Astrocyte (in vitro differentiated cells and primary cell): ENCODE data around the gene NOL4L. TPM values are rescaled to one million over a fixed set of nuclear protein-coding genes. Genes with fewer than 3 reads are reported as not detected.
"Not testable (repeated sequence)": the region's sequence is repeated elsewhere in the genome, so short reads cannot be mapped to it uniquely, and the experiment has no call there.

ENCODE experiments used
- DNase-seq: peaks from one replicate; pipeline ENCODE4 v3.0.0-alpha.2; 2010; ENCODE audit warnings: low read depth
- FAIRE-seq: peaks from 2 replicates; lab custom pipeline; 2011; peaks lifted over from hg19 to GRCh38; lab: Jason Lieb, UNC
- H2AFZ ChIP-seq: 2 replicates; pipeline ENCODE4 v1.6.0; 2012; ENCODE audit warnings: low read depth, low read length, inconsistent platforms
- H3K27ac ChIP-seq: 2 replicates; pipeline ENCODE4 v1.5.1; 2011; ENCODE audit warnings: low read depth, low read length, inconsistent platforms
- H3K27me3 ChIP-seq: 2 replicates; pipeline ENCODE4 v1.6.0; 2011; ENCODE audit warnings: low read length, inconsistent platforms; ENCODE audit not compliant: insufficient read depth
- H3K36me3 ChIP-seq: 2 replicates; pipeline ENCODE4 v1.5.1; 2011; ENCODE audit warnings: low read length, inconsistent platforms; ENCODE audit not compliant: insufficient read depth
- H3K4me1 ChIP-seq: 2 replicates; pipeline ENCODE4 v1.5.1; 2011; ENCODE audit warnings: low read length, inconsistent platforms; ENCODE audit not compliant: insufficient read depth
- H3K4me2 ChIP-seq: 2 replicates; pipeline ENCODE4 v1.6.0; 2012; ENCODE audit warnings: low read length, inconsistent platforms
- H3K4me3 ChIP-seq: 2 replicates; pipeline ENCODE4 v1.5.1; 2011; ENCODE audit warnings: low read depth, mild to moderate bottlenecking, low read length, inconsistent platforms; ENCODE audit not compliant: insufficient read depth
- H3K79me2 ChIP-seq: 2 replicates; pipeline ENCODE4 v1.6.0; 2012; ENCODE audit warnings: mild to moderate bottlenecking, low read length, inconsistent platforms; ENCODE audit not compliant: insufficient read depth
- H3K9ac ChIP-seq: 2 replicates; pipeline ENCODE4 v1.6.0; 2012; ENCODE audit warnings: mild to moderate bottlenecking, low read length, inconsistent platforms
- H3K9me3 ChIP-seq: 2 replicates; pipeline ENCODE4 v1.5.1; 2012; ENCODE audit warnings: low read depth, mild to moderate bottlenecking, low read length, inconsistent platforms; ENCODE audit not compliant: insufficient read depth
- H4K20me1 ChIP-seq: 2 replicates; pipeline ENCODE4 v1.6.0; 2012; ENCODE audit warnings: low read length, inconsistent platforms; ENCODE audit not compliant: insufficient read depth
- H3K27ac Mint-ChIP-seq: one replicate; pipeline ENCODE4 v1.8.0; 2021; ENCODE audit warnings: mild to moderate bottlenecking, mixed read lengths; ENCODE audit not compliant: unreplicated experiment
- H3K27me3 Mint-ChIP-seq: one replicate; pipeline ENCODE4 v1.8.0; 2021; ENCODE audit warnings: low read depth, mixed read lengths; ENCODE audit not compliant: unreplicated experiment
- H3K36me3 Mint-ChIP-seq: one replicate; pipeline ENCODE4 v1.8.0; 2021; ENCODE audit warnings: low read depth, mixed read lengths; ENCODE audit not compliant: unreplicated experiment
- H3K4me1 Mint-ChIP-seq: one replicate; pipeline ENCODE4 v1.8.0; 2021; ENCODE audit warnings: low read depth, mixed read lengths; ENCODE audit not compliant: unreplicated experiment
- H3K4me3 Mint-ChIP-seq: one replicate; pipeline ENCODE4 v1.8.0; 2021; ENCODE audit warnings: mild to moderate bottlenecking, moderate library complexity, mixed read lengths; ENCODE audit not compliant: unreplicated experiment
- H3K9me3 Mint-ChIP-seq: one replicate; pipeline ENCODE4 v1.8.0; 2021; ENCODE audit warnings: mild to moderate bottlenecking, mixed read lengths; ENCODE audit not compliant: unreplicated experiment
- EZH2 ChIP-seq: IDR thresholded peaks from 2 replicates; pipeline ENCODE4 v1.6.1; 2012; ENCODE audit warnings: mild to moderate bottlenecking, low read length, inconsistent platforms; ENCODE audit not compliant: insufficient read depth
- total RNA-seq: library from RNA; stranded (reverse); gene quantifications from 2 replicates; pipeline ENCODE4 v1.2.1, GENCODE V29; 2021
- TF ChIP-seq, protein P1 (sequence below): IDR thresholded peaks from 2 replicates; pipeline ENCODE4 v1.5.1; 2011; ENCODE audit warnings: low read depth, mild to moderate bottlenecking, inconsistent platforms, low read length, moderate library complexity; ENCODE audit not compliant: insufficient read depth

Gene NOL4L
- total RNA-seq, 1 donor from 2014 or later = 35.5 TPM

DNA sequence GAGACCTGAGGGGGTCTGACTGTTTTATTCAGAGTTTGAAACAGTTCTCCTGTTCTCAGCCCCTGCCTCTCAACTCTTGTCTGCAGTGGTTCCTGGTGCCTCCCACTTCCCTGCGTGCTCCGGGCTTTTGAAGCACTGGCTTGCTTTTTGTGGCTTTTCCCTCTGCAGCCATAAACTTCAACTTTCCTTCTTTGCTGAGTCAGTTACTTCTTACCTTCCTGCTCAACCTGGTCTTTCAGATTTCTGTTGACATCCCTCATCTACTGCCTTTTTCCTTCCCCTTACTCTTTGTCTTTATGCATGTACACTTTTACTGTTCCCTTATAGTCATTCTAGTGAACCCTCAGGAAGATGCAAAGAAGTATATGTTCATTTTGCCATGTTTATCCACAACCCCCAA, 169.6 kb downstream of the NOL4L start:
- Histone ChIP-seq H3K4me2 (no peak overlapping the region), H3K27me3 (no peaks in the 10 kb centered on the region)

DNA sequence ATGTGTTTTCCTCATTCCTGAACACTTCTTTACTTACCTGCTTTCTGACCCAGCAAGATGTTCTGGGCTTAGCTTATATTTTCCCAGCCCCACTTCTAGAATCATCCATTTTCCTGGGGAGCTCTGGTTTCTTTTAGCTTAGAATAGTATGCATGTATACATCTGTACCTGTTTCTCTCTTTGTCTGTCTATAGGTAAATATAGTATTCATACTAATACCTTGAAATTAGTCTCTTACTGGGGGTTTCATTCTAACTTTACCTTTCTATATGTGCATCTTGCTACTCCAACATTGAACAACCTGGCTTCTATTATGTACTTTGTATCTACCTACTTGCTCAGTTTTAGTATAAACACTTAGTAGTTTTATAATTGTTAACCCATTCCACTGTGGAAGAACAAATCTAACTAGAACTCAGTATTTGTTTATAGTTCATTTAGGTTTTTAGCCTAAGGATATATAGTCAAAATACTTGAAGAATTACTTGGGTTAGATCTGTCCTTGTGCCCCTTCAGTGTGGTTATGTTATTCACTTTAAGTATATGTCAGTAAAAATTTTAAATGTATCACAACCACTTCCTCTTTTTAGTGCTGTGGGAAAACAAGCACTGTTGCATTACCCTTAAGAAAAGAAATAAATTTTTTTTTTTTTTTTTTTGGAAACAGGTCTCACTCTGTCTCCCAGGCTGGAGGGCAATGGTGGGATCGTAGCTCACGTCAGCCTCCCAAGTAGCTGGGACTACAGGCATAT, 173.0 kb downstream of the NOL4L start:
- peaks cover 15% of the 10 kb centered on the region for H3K4me1 Mint-ChIP-seq
- no peak overlapping the region for H3K27ac ChIP-seq
- no peak overlapping the region for H3K9ac ChIP-seq
- peaks cover 64% of the 10 kb centered on the region for H4K20me1 ChIP-seq
- H3K27me3 Mint-ChIP-seq = no peaks in the 10 kb centered on the region
- DNase-seq (no peak), FAIRE-seq (no peak)
- H3K36me3 Mint-ChIP-seq = no peaks in the 10 kb centered on the region
- peaks cover 85% of the 10 kb centered on the region for H3K79me2 ChIP-seq
- H3K4me3 ChIP-seq = no peak overlapping the region
- no peak overlapping the region for H3K4me2 ChIP-seq
- H3K4me1 ChIP-seq = no peaks in the 10 kb centered on the region
- no peaks in the 10 kb centered on the region for H3K27me3 ChIP-seq
- no peak for TF ChIP-seq EZH2
- TF ChIP-seq, protein P1, sequence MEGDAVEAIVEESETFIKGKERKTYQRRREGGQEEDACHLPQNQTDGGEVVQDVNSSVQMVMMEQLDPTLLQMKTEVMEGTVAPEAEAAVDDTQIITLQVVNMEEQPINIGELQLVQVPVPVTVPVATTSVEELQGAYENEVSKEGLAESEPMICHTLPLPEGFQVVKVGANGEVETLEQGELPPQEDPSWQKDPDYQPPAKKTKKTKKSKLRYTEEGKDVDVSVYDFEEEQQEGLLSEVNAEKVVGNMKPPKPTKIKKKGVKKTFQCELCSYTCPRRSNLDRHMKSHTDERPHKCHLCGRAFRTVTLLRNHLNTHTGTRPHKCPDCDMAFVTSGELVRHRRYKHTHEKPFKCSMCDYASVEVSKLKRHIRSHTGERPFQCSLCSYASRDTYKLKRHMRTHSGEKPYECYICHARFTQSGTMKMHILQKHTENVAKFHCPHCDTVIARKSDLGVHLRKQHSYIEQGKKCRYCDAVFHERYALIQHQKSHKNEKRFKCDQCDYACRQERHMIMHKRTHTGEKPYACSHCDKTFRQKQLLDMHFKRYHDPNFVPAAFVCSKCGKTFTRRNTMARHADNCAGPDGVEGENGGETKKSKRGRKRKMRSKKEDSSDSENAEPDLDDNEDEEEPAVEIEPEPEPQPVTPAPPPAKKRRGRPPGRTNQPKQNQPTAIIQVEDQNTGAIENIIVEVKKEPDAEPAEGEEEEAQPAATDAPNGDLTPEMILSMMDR = no peak
- no peaks in the 10 kb centered on the region for H3K9me3 ChIP-seq
- no peaks in the 10 kb centered on the region for H3K36me3 ChIP-seq
- no peaks in the 10 kb centered on the region for H3K9me3 Mint-ChIP-seq
- no peak overlapping the region for H3K27ac Mint-ChIP-seq
- H3K4me3 Mint-ChIP-seq = no peak overlapping the region
- H2AFZ ChIP-seq = no peak overlapping the region

More for the DNA sequence above, 169.6 kb downstream of the NOL4L start:
- Histone ChIP-seq H4K20me1 (peaks cover 59% of the 10 kb centered on the region), H3K79me2 (peaks cover 86% of the 10 kb centered on the region), H2AFZ (no peak overlapping the region), H3K9ac (no peak overlapping the region), H3K9me3 (no peaks in the 10 kb centered on the region), H3K27ac (no peak overlapping the region), H3K36me3 (no peaks in the 10 kb centered on the region), H3K4me1 (no peaks in the 10 kb centered on the region), H3K4me3 (no peak overlapping the region)
- TF ChIP-seq, protein P1 = no peak
- TF ChIP-seq EZH2 = no peak
- Mint-ChIP-seq H3K27ac (no peak overlapping the region), H3K36me3 (no peaks in the 10 kb centered on the region), H3K27me3 (no peaks in the 10 kb centered on the region), H3K4me3 (no peak overlapping the region), H3K4me1 (peaks cover 15% of the 10 kb centered on the region), H3K9me3 (no peaks in the 10 kb centered on the region)
- FAIRE-seq (no peak), DNase-seq (no peak)

DNA sequence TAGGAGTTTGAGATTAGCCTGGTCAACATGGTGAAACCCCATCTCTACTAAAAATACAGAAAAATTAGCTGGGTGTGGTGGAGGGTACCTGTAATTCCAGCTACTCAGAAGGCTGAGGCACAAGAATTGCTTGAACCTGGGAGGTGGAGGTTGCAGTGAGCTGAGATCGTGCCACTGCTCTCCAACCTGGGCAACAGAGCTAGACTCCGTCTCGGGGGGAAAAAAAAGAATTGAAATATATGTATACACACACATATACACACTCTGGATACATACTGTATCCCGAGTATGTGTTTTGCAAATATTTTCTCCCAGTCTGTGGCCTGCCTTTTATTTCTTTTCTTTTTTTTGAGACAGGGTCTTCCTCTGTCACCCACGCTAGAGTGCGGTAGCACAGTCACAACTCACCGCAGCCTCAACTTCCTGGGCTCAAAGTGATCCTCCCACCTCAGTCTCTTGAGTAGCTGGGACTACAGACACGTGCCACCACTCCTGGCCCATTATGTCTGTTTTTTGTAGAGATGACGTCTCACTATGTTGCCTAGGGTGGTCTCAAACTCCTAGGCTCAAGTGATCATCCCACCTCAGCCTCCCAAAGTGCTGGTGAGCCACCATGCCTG, 177.9 kb downstream of the NOL4L start:
- not testable (repeated sequence) for H3K27me3 Mint-ChIP-seq, H3K9me3 Mint-ChIP-seq, H3K4me1 ChIP-seq, H3K4me3 ChIP-seq, FAIRE-seq, H3K9ac ChIP-seq, H3K27me3 ChIP-seq, H3K36me3 Mint-ChIP-seq, H3K27ac ChIP-seq, H3K9me3 ChIP-seq, H3K27ac Mint-ChIP-seq, H3K4me2 ChIP-seq, H3K36me3 ChIP-seq, H3K4me3 Mint-ChIP-seq, H2AFZ ChIP-seq, H3K4me1 Mint-ChIP-seq, DNase-seq
- Histone ChIP-seq H3K79me2 (peaks cover 89% of the 10 kb centered on the region), H4K20me1 (peaks cover 59% of the 10 kb centered on the region)
